H1 (cell line): ENCODE data around the gene TSEN54. TPM values are rescaled to one million over a fixed set of nuclear protein-coding genes. Genes with fewer than 3 reads are reported as not detected.

Experiments
- CTCF ChIA-PET: fragments of 300-600 bp; sonication (Branson Sonifier 250); formaldehyde crosslinking; loops from one replicate; lab custom pipeline; 2021; ENCODE audit not compliant: partially characterized antibody; lab: Charles Lee
- POLR2A ChIA-PET: fragments of 300-600 bp; sonication (Branson Sonifier 250); formaldehyde crosslinking; loops from one replicate; lab custom pipeline; 2021; ENCODE audit warnings: inconsistent platforms; ENCODE audit not compliant: partially characterized antibody; lab: Charles Lee
- DNase-seq, 2 experiments: peaks; one replicate each; pipeline versions ENCODE4 v3.0.0 to v3.0.0-alpha.2; 2010 to 2022; ENCODE audit warnings: low spot score in 2 of 2, low read depth in 1 of 2, mixed read lengths in 1 of 2
- FAIRE-seq: peaks from 2 replicates; lab custom pipeline; 2011; peaks lifted over from hg19 to GRCh38; lab: Jason Lieb, UNC
- H2AFZ ChIP-seq: 2 replicates; pipeline ENCODE4 v1.8.1; 2012; ENCODE audit warnings: low read length, inconsistent platforms
- H2AK5ac ChIP-seq: 2 replicates; pipeline ENCODE4 v1.6.1; 2013; ENCODE audit warnings: low read depth, low read length
- H2BK120ac ChIP-seq: replicated peaks from 2 replicates; pipeline ENCODE3; 2013; ENCODE audit warnings: low read depth, low read length, inconsistent platforms
- H2BK12ac ChIP-seq: 2 replicates; pipeline ENCODE4 v1.6.1; 2013; ENCODE audit warnings: low read depth, low read length
- H2BK15ac ChIP-seq: 2 replicates; pipeline ENCODE4 v1.6.1; 2013; ENCODE audit warnings: low read length
- H2BK20ac ChIP-seq: 2 replicates; pipeline ENCODE4 v1.6.1; 2013; ENCODE audit warnings: low read length
- H2BK5ac ChIP-seq: 2 replicates; pipeline ENCODE4 v1.6.1; 2013; ENCODE audit warnings: low read depth, low read length
- H3K14ac ChIP-seq: 2 replicates; pipeline ENCODE4 v1.6.1; 2013; ENCODE audit warnings: inconsistent platforms; ENCODE audit not compliant: insufficient read length
- H3K18ac ChIP-seq: 2 replicates; pipeline ENCODE4 v1.6.1; 2013; ENCODE audit warnings: low read length; ENCODE audit errors: extremely low read depth
- H3K23ac ChIP-seq: 2 replicates; pipeline ENCODE4 v1.6.1; 2013; ENCODE audit warnings: inconsistent platforms; ENCODE audit not compliant: insufficient read length
- H3K23me2 ChIP-seq: 2 replicates; pipeline ENCODE4 v1.6.1; 2013; ENCODE audit warnings: low read depth, low read length
- H3K27ac ChIP-seq: 2 replicates; pipeline ENCODE4 v1.6.1; 2011; ENCODE audit warnings: low read depth, low read length, inconsistent platforms
- H3K27me3 ChIP-seq, 4 experiments: replicated peaks in 1 of 4; 1 replicate in 1 of 4; 2 replicates in 3 of 4; pipeline versions ENCODE4 v1.6.1 to v1.8.1; 2011 to 2013; ENCODE audit warnings: low read length in 3 of 4, mild to moderate bottlenecking in 3 of 4, inconsistent platforms in 2 of 4, mixed read lengths in 2 of 4, moderate library complexity in 1 of 4; ENCODE audit not compliant: control insufficient read depth in 3 of 4, insufficient read depth in 3 of 4; ENCODE audit errors: extremely low read depth in 1 of 4
- H3K36me3 ChIP-seq, 4 experiments: 2 replicates each; pipeline versions ENCODE4 v1.6.1 to v1.8.1; 2011 to 2013; ENCODE audit warnings: mild to moderate bottlenecking in 4 of 4, low read length in 3 of 4, moderate library complexity in 2 of 4, control low read depth in 1 of 4, inconsistent platforms in 1 of 4; ENCODE audit not compliant: insufficient read depth in 4 of 4, control insufficient read depth in 2 of 4
- H3K4ac ChIP-seq: replicated peaks from 2 replicates; pipeline ENCODE3; 2013; ENCODE audit warnings: low read length, low read depth, mixed read lengths, inconsistent platforms; ENCODE audit not compliant: insufficient read length
- H3K4me1 ChIP-seq, 4 experiments: replicated peaks in 1 of 4; 1 replicate in 1 of 4; 2 replicates in 3 of 4; pipeline versions ENCODE4 v1.6.1 to v1.8.1; 2011 to 2013; ENCODE audit warnings: low read length in 3 of 4, inconsistent platforms in 2 of 4, mixed read lengths in 1 of 4; ENCODE audit not compliant: insufficient read depth in 4 of 4, control insufficient read depth in 3 of 4
- H3K4me2 ChIP-seq, 2 experiments: 2 replicates each; pipeline versions ENCODE4 v1.6.1 to v1.8.1; 2011 to 2013; ENCODE audit warnings: low read depth in 2 of 2, low read length in 2 of 2, control low read depth in 1 of 2, inconsistent platforms in 1 of 2, mild to moderate bottlenecking in 1 of 2; ENCODE audit not compliant: insufficient read depth in 1 of 2
- H3K4me3 ChIP-seq, 4 experiments: fragments of 200-600, 300-600 bp in 1 of 4; sonication (generic), shearing (Covaris generic), sonication (Bioruptor Twin) in 1 of 4; 2 replicates each; pipeline versions ENCODE4 v1.5.1 to v1.8.1; 2011 to 2016; ENCODE audit warnings: low read length in 4 of 4, low read depth in 3 of 4, control low read depth in 2 of 4, inconsistent platforms in 2 of 4, mild to moderate bottlenecking in 2 of 4, mixed read lengths in 1 of 4, moderate library complexity in 1 of 4; ENCODE audit not compliant: insufficient read depth in 2 of 4; ENCODE audit errors: extremely low read depth in 1 of 4
- H3K56ac ChIP-seq: replicated peaks from 2 replicates; pipeline ENCODE3; 2013; ENCODE audit warnings: low read depth, mild to moderate bottlenecking, mixed read lengths, low read length, inconsistent platforms; ENCODE audit not compliant: insufficient read length
- H3K79me1 ChIP-seq: 2 replicates; pipeline ENCODE4 v1.6.1; 2013; ENCODE audit warnings: low read depth, low read length, control low read depth
- H3K79me2 ChIP-seq, 2 experiments: 2 replicates each; pipeline versions ENCODE4 v1.6.1 to v1.8.1; 2012 to 2013; ENCODE audit warnings: low read length in 2 of 2, mild to moderate bottlenecking in 2 of 2, inconsistent platforms in 1 of 2; ENCODE audit not compliant: insufficient read depth in 2 of 2, control insufficient read depth in 1 of 2
- H3K9ac ChIP-seq, 4 experiments: replicated peaks in 1 of 4; 1 replicate in 1 of 4; 2 replicates in 3 of 4; pipeline versions ENCODE4 v1.6.1 to v1.8.1; 2011 to 2013; ENCODE audit warnings: low read depth in 3 of 4, low read length in 3 of 4, control low read depth in 2 of 4, mild to moderate bottlenecking in 2 of 4, moderate library complexity in 2 of 4, inconsistent platforms in 1 of 4; ENCODE audit errors: extremely low read depth in 1 of 4
- H3K9me3 ChIP-seq, 2 experiments: 2 replicates each; pipeline versions ENCODE4 v1.6.1 to v1.8.1; 2012 to 2013; ENCODE audit warnings: mild to moderate bottlenecking in 2 of 2, moderate library complexity in 2 of 2, control low read depth in 1 of 2, inconsistent platforms in 1 of 2, low read depth in 1 of 2, low read length in 1 of 2, mixed read lengths in 1 of 2; ENCODE audit not compliant: insufficient read depth in 2 of 2
- H4K20me1 ChIP-seq, 2 experiments: replicated peaks in 1 of 2; 2 replicates each; pipeline versions ENCODE3 to v1.8.1; 2011 to 2013; ENCODE audit warnings: inconsistent platforms in 2 of 2, low read length in 2 of 2, mild to moderate bottlenecking in 1 of 2; ENCODE audit not compliant: insufficient read depth in 2 of 2, control insufficient read depth in 1 of 2
- H4K5ac ChIP-seq: 2 replicates; pipeline ENCODE4 v1.6.1; 2013; ENCODE audit warnings: low read length, low read depth, mixed read lengths, inconsistent platforms; ENCODE audit not compliant: insufficient read length
- H4K8ac ChIP-seq: 2 replicates; pipeline ENCODE4 v1.8.0; 2013; ENCODE audit warnings: mild to moderate bottlenecking, moderate library complexity, low read length, inconsistent platforms; ENCODE audit not compliant: insufficient read depth; ENCODE audit errors: extremely low read depth
- H4K91ac ChIP-seq: replicated peaks from 2 replicates; pipeline ENCODE3; 2013; ENCODE audit warnings: low read length, mixed read lengths, inconsistent platforms; ENCODE audit not compliant: insufficient read length
- SAP30 ChIP-seq: fragments of 300-600 bp; sonication (generic); IDR thresholded peaks from 2 replicates; pipeline ENCODE4 v1.7.1; 2012; ENCODE audit warnings: low read length, moderate library complexity, mild to moderate bottlenecking, inconsistent platforms; ENCODE audit not compliant: insufficient read depth, insufficient replicate concordance
- WGBS, 2 experiments: shearing (Covaris generic) in 1 of 2; methylation state at CpG; one replicate each; pipeline versions ENCODE4 v1.1.6 to v1.1.7; 2013 to 2015; ENCODE audit warnings: low lambda C conversion rate in 2 of 2, mixed read lengths in 2 of 2, inconsistent platforms in 1 of 2, low coverage in 1 of 2, missing lambda C conversion rate in 1 of 2; ENCODE audit not compliant: insufficient replicate concordance in 2 of 2, insufficient coverage in 1 of 2, insufficient read length in 1 of 2; ENCODE audit errors: extremely low coverage in 1 of 2, missing lambda C conversion rate in 1 of 2; 5-methylcytosine and 5-hydroxymethylcytosine counted together
- polyA plus RNA-seq, 7 experiments: library from polyadenylated mRNA; depleted of rRNA in 3 of 7; stranded (reverse) in 5 of 7; unstranded in 2 of 7; fragments of >200 nt in 5 of 7; fragments of 200-250 nt in 2 of 7; gene quantifications; 1 replicate in 5 of 7; 2 replicates in 1 of 7; 4 replicates in 1 of 7; pipeline versions ENCODE4 v1.2.1 to v1.2.3, GENCODE V29; 2011 to 2013; ENCODE audit warnings: missing spikeins in 2 of 7, mixed read lengths in 2 of 7
- total RNA-seq: library from RNA; stranded (reverse); fragmentation: NEBNext Ultra II Directional; extraction: Animal tissue kit (Norgen Biotek cat#: 25700); gene quantifications from 2 replicates; pipeline ENCODE4 v1.2.1, GENCODE V29; 2021

TSEN54 gene
- total and polyA plus RNA-seq, 2 of the 8 experiments (the other 6 are each of a cell fraction or from before 2014, with no cell fraction given), result 43.6 to 60.3 TPM

DNA sequence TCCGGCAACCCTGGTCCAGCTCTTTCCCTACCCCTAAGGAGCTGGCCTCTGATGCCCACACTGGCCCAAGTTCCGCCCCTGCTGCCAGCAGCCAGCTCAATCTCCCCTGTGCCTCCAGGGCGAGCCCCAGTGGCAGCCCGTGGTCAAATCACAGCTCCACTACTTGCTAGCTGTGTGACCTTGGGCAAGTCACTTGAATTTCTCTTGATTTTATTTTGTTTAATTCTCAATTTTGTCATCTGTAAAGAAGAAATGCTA is 11.2 kb upstream of the TSEN54 start:
- WGBS, 2 experiments, result 98% methylated on average over 4 of the region's 4 CpGs; no CpG with 5 or more reads in 1 of the 2 experiments
- Histone ChIP-seq H3K4me3 (no peak overlapping the region), H3K9ac (no peak overlapping the region), H3K36me3 (peaks cover 2 to 14% (median 10%) of the 10 kb centered on the region in 4 experiments; a peak in 6 of 8 replicates), H2BK5ac (no peak overlapping the region), H2BK15ac (no peak overlapping the region), H3K4ac (no peak overlapping the region), H2BK120ac (no peak overlapping the region), H2BK12ac (no peak overlapping the region), H3K4me2 (no peak overlapping the region), H3K18ac (no peak overlapping the region), H3K4me1 (peaks cover 0 to 2% (median 0%) of the 10 kb centered on the region in 4 experiments; a peak in 1 of 7 replicates), H2AFZ (no peak overlapping the region), H4K20me1 (peaks cover 2 to 20% of the 10 kb centered on the region in 2 experiments), H3K23ac (no peak overlapping the region), H3K79me2 (no peaks in the 10 kb centered on the region), H3K79me1 (no peaks in the 10 kb centered on the region), H4K5ac (no peak overlapping the region), H3K56ac (no peak overlapping the region), H2AK5ac (no peak overlapping the region), H3K27me3 (no peaks in the 10 kb centered on the region), H3K14ac (no peak overlapping the region), H3K23me2 (no peaks in the 10 kb centered on the region), H2BK20ac (no peak overlapping the region), H4K8ac (no peak overlapping the region; the same call in 1 of the 2 replicates), H4K91ac (no peak overlapping the region), H3K9me3 (no peaks in the 10 kb centered on the region), H3K27ac (no peak overlapping the region)
- ChIA-PET POLR2A (interaction anchor here (1.2 to 1.7 kb wide), 2 partner anchors 9 kb away, joined by 5 to 7 read pairs; no protein-coding TSS in a partner anchor), CTCF (interaction anchor here (0.9 to 8.2 kb wide), 22 partner anchors 8 to 240 kb away, joined by 3 to 67 read pairs (median 6); partner anchors contain the start of genes TMEM94 and TSEN54)
- no peak for TF ChIP-seq SAP30
- no peak for DNase-seq
- FAIRE-seq, result no peak
